Heart right ventricle (tissue), 16 donors: Measurements from ENCODE around the gene DAO. TPM values are rescaled to one million over a fixed set of nuclear protein-coding genes. Genes with fewer than 3 reads are reported as not detected.

Source experiments
- ATAC-seq, 8 donors: fragments of 200-7000 bp; cut with Tn5 transposase; one replicate each; pipeline ENCODE4 v1.9.1; 2020; ENCODE audit warnings: mild to moderate bottlenecking in 8 of 8, moderate library complexity in 8 of 8, moderate number of reproducible peaks in 1 of 8
- DNase-seq, 2 donors: peaks; one replicate each; pipeline ENCODE4 v3.0.0-alpha.2; 2020
- H3K27ac ChIP-seq, 10 donors: fragments of 200-600 bp; sonication (generic) in 2 of 10; one replicate each; pipeline versions ENCODE4 v1.5.0 to v1.8.0; 2020 to 2022; ENCODE audit warnings: mild to moderate bottlenecking in 3 of 10
- H3K27me3 ChIP-seq, 7 donors: fragments of 200-600 bp; one replicate each; pipeline ENCODE4 v1.8.0; 2021 to 2022; ENCODE audit warnings: mild to moderate bottlenecking in 2 of 7
- H3K36me3 ChIP-seq, 9 donors: fragments of 200-600 bp; sonication (generic) in 1 of 9; one replicate each; pipeline versions ENCODE4 v1.5.0 to v1.8.0; 2020 to 2022; ENCODE audit warnings: mild to moderate bottlenecking in 2 of 9
- H3K4me1 ChIP-seq, 9 donors: fragments of 200-600 bp; sonication (generic) in 1 of 9; one replicate each; pipeline versions ENCODE4 v1.5.0 to v1.8.0; 2020 to 2022; ENCODE audit warnings: mild to moderate bottlenecking in 4 of 9
- H3K4me3 ChIP-seq, 10 donors: fragments of 200-600 bp; sonication (generic) in 2 of 10; one replicate each; pipeline versions ENCODE4 v1.5.0 to v1.8.0; 2020 to 2022; ENCODE audit warnings: mild to moderate bottlenecking in 7 of 10, moderate library complexity in 2 of 10
- H3K9me3 ChIP-seq, 11 donors: fragments of 200-600 bp in 10 of 11; sonication (generic) in 2 of 11; one replicate each; pipeline versions ENCODE4 v1.5.0 to v1.8.0; 2013 to 2022; ENCODE audit warnings: mild to moderate bottlenecking in 2 of 11, control low read depth in 1 of 11, moderate library complexity in 1 of 11
- CTCF ChIP-seq, 9 donors: fragments of 200-600 bp; sonication (generic) in 2 of 9; IDR thresholded peaks; one replicate each; pipeline versions ENCODE4 v1.5.0 to v1.8.0; 2021 to 2022; ENCODE audit warnings: antibody characterized with exemption in 9 of 9, mild to moderate bottlenecking in 5 of 9, moderate library complexity in 1 of 9
- WGBS, 2 donors: extraction: QIAGEN DNeasy Blood & Tissue Kit; methylation state at CpG; one replicate each; pipeline ENCODE4 v1.1.7; 2013; ENCODE audit warnings: inconsistent platforms in 1 of 2; 5-methylcytosine and 5-hydroxymethylcytosine counted together
- intact Hi-C, 10 donors: fragments of 100-400 bp; cut with DNase I; formaldehyde crosslinking; loops; one replicate each; pipeline versions ENCODE4 v1.11.1 to v1.14.2; 2022
- polyA plus RNA-seq, 2 donors: library from polyadenylated mRNA; stranded (reverse); fragments of 200-250 nt; gene quantifications; one replicate each; pipeline ENCODE4 v1.2.3, GENCODE V29; 2013
- total RNA-seq, 10 donors: library from RNA; stranded (reverse); fragmentation: NEBNext Ultra II Directional in 3 of 10; extraction: Animal tissue kit (Norgen Biotek cat#: 25700) in 3 of 10; gene quantifications; one replicate each; pipeline versions ENCODE4 v1.2.1 to v1.2.4, GENCODE V29; 2021 to 2023
- donor health status: Arrhythmogenic right ventricular cardiomyopathy.
- donor health status: ischemic (EF 13 %, LVEDD 7.1; RV severe dilation, severe dysfunction).
- donor health status: healthy with polysubstance abuse.
- donor health status: DM: no; HTN: yes; CAD: no.
- donor health status: DM: no; HTN: no; CAD: no.
- donor health status: ischemic (EF 25% LVEDD 6.9; RV normal size, moderate dysfunction).
- donor health status: ischemic (EF 25% LVEDD 5.7; RV mildly dilated, moderate dysfunction).
- donor health status: healthy.
- donor health status: DM: yes; HTN: yes; CAD: no.
- donor health status: Ischemic cardiomyopathy.
- donor health status: ischemic (EF 35%, LVEDD 5.7; RV mildly dilated, moderate dysfunction).
- donor health status: nonischemic (EF 11% LVEDD 7.7; RV severe dilation, severe dysfunction).
- donor health status: DM: yes; HTN: yes; CAD: no.
- donor health status: PGD.
- donor health status: ischemic (EF 29% LVEDD 5.4; RV normal size, mild dysfunction).
- donor health status: nonischemic (EF 23%, LVEDD 6.1; RV moderate dilation, normal function).

DAO gene
- total and polyA plus RNA-seq, 12 donors = not detected

- no peak overlapping the region for H3K27ac ChIP-seq
- intact Hi-C loops = no loop called here
- WGBS, 2 donors = 89 to 94% methylated on average over 3 of the region's 3 CpGs
Measured at GRCh38 chr12:108876550-108876949, 3.3 kb upstream of the DAO start.

DNA sequence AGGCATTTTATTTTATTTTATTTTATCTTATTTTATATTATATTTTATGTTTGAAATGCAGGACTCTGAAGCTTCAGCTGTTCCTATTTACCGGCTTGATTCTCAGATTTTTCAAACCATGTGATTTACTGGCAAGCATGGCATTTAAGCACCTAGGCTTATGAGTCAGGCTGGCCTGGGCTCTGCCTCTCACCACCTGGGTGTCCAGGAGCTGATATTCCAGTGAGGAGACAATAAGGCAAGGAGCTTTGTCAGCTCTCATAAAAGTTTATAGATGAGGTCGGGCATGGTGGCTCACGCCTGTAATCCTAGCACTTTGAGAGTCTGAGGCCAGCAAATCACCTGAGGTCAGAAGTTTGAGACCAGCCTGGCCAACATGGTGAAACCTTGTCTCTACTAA is 2.1 kb downstream of the DAO start:
- Histone ChIP-seq H3K27ac (no peak overlapping the region), H3K9me3 (no peaks in the 10 kb centered on the region), H3K27me3 (no peaks in the 10 kb centered on the region), H3K4me1 (peaks cover 0 to 11% (median 0%) of the 10 kb centered on the region in 9 donors), H3K4me3 (no peak overlapping the region), H3K36me3 (no peaks in the 10 kb centered on the region)
- intact Hi-C loops = loop anchor here in 2 of 10 donors (10.0 kb wide), 1 partner anchor 213 kb away; the partner anchor contains the start of genes ALKBH2 (in 2 of the 2) and UNG (in 2 of the 2)
- WGBS, 2 donors = 89 to 92% methylated on average over 3 of the region's 3 CpGs
- no peak for DNase-seq
- no peak for TF ChIP-seq CTCF (IDR thresholded peaks at IDR 0.05)
- no peak for ATAC-seq

More at GRCh38 chr12:108876550-108876949, 3.3 kb upstream of the DAO start:
- Histone ChIP-seq H3K27me3 (no peaks in the 10 kb centered on the region), H3K9me3 (peaks cover 0 to 3% (median 0%) of the 10 kb centered on the region in 11 donors), H3K36me3 (no peaks in the 10 kb centered on the region), H3K4me3 (no peak overlapping the region), H3K4me1 (no peaks in the 10 kb centered on the region)
- DNase-seq (no peak), ATAC-seq (no peak)
- TF ChIP-seq CTCF (IDR thresholded peaks at IDR 0.05) = no peak

DNA sequence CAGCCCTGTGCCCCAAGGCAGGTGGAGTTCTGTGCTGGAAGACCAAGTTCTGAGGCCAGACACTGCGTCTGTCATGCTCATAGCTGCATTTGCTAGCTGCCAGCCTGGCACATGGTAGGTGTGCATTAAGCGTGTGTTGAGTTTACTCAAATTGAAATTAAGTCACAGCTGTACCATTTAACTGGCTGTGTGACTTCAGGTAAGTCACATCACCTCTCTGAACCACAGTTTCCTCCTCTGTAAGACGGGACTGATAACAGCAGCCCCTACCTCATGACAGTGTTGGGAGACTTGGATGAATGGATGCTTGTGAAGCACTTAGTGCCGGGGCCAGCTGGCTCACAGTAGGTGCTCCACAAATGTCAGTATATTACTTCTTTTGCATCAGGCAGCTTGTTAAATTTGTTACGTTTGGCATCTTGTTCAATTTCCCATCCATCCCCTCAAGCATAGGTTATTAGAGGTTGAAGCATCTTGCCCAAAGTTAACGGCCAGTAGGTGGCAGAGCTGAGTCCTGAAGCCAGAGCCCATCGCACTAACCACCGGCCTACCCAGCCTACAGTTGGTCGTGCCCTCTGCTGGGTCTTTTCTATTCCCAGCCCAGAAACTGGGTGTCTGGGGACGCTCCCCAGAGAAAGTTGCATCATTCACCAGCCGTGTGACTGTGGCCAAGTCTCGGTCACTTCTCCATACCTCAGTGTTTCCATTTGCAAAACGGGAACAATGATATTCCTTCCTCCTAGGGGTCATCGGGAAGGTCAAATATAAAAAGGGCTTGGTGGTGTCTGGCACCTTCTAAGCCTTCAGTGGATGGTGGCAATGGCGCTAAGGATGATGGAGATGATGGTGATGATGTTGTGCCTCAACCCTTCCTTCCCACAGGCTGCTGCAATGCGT is 4.5 kb downstream of the DAO start:
- peaks cover 0 to 11% (median 0%) of the 10 kb centered on the region in 9 donors for H3K4me1 ChIP-seq
- H3K9me3 ChIP-seq = no peaks in the 10 kb centered on the region
- intact Hi-C loops = loop anchor here in 2 of 10 donors (10.0 kb wide), 1 partner anchor 210 kb away; the partner anchor contains the start of genes ALKBH2 (in 2 of the 2) and UNG (in 2 of the 2)
- H3K4me3 ChIP-seq = no peak overlapping the region
- TF ChIP-seq CTCF (IDR thresholded peaks at IDR 0.05) = peak; percentile 11 to 68 (median 54)
- 58 to 60% methylated on average over 16 of the region's 16 CpGs for WGBS, 2 donors
- H3K27ac ChIP-seq = no peak overlapping the region
- DNase-seq (peak; percentile 36 to 38), ATAC-seq (peak in 7 of 8 donors; percentile 44 to 61 (median 51))
- H3K36me3 ChIP-seq = no peaks in the 10 kb centered on the region
- H3K27me3 ChIP-seq = no peaks in the 10 kb centered on the region

DNA sequence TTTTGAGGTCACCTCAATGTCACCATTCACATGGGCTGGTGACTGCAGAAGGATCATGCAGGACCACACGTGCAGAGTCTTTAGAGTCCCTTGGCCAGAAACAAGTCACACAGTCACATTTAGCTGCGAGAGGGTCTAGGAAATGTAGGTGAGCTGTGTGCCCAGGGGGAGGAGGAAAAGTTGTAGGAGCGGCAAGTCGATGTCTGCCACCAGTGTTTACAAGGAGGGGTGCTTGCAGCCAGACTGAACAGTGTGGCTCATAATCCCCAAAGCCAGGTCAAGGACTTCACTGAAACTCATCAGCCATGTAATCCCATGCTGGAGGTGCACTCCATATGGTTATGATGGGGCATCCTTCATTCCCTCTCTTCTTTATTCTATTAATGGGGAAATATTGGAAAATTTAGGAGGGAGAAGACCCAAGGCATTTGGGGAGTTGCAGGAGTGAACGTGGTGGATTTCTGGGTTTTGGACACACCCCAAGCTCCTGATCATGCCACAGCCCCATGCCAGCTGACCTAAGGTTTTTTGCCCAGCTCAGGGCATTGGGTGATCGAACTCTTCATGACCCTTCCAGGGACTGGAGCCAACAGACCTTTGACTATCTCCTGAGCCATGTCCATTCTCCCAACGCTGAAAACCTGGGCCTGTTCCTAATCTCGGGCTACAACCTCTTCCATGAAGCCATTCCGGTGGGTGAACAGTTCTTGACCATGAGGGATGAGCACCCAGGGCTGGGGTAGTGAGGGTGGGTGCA is 7.2 kb downstream of the DAO start:
- intact Hi-C loops = loop anchor here in 2 of 10 donors (10.0 kb wide), 1 partner anchor 208 kb away; the partner anchor contains the start of genes ALKBH2 (in 2 of the 2) and UNG (in 2 of the 2)
- no peak for ATAC-seq
- H3K27ac ChIP-seq = no peak overlapping the region

More for the DNA sequence above, 7.2 kb downstream of the DAO start:
- no peaks in the 10 kb centered on the region for H3K27me3 ChIP-seq
- DNase-seq = no peak
- H3K4me1 ChIP-seq = peaks cover 0 to 11% (median 0%) of the 10 kb centered on the region in 9 donors
- peaks cover 0 to 12% (median 3%) of the 10 kb centered on the region in 11 donors for H3K9me3 ChIP-seq
- H3K36me3 ChIP-seq = no peaks in the 10 kb centered on the region
- WGBS, 2 donors = 72 to 79% methylated on average over 9 of the region's 9 CpGs
- TF ChIP-seq CTCF (IDR thresholded peaks at IDR 0.05) = no peak
- no peak overlapping the region for H3K4me3 ChIP-seq
